Loucy (cell line): ENCODE measurements around the gene PARD3B.

Experiments used
- H2AFZ ChIP-seq: fragments of 200-600 bp; sonication (generic); 2 replicates; pipeline ENCODE4 v1.6.0; 2016; ENCODE audit warnings: antibody characterized with exemption, mild to moderate bottlenecking, low read length, moderate library complexity
- H3F3A ChIP-seq: fragments of 200-600 bp; 2 replicates; pipeline ENCODE4 v1.6.0; 2016; ENCODE audit warnings: antibody characterized with exemption, low read depth, mild to moderate bottlenecking
- H3K27me3 ChIP-seq: fragments of 200-600 bp; sonication (generic); 2 replicates; pipeline ENCODE4 v1.6.1; 2014; ENCODE audit warnings: low read length, mild to moderate bottlenecking; ENCODE audit not compliant: insufficient read depth, poor library complexity, severe bottlenecking
- H3K36me3 ChIP-seq: fragments of 200-600 bp; sonication (generic); 2 replicates; pipeline ENCODE4 v1.6.1; 2016; ENCODE audit warnings: low read length; ENCODE audit not compliant: insufficient read depth
- H3K4me1 ChIP-seq: fragments of 200-600 bp; sonication (generic); 2 replicates; pipeline ENCODE4 v1.5.1; 2014; ENCODE audit warnings: low read length, mild to moderate bottlenecking; ENCODE audit not compliant: insufficient read depth, poor library complexity, severe bottlenecking
- H3K4me2 ChIP-seq: fragments of 200-600 bp; sonication (generic); 2 replicates; pipeline ENCODE4 v1.6.0; 2014; ENCODE audit warnings: antibody characterized with exemption, low read length, low read depth, mild to moderate bottlenecking; ENCODE audit not compliant: poor library complexity, severe bottlenecking
- H3K4me3 ChIP-seq: fragments of 200-600 bp; sonication (generic); 2 replicates; pipeline ENCODE4 v1.5.1; 2014; ENCODE audit warnings: low read length, mild to moderate bottlenecking, mixed read lengths; ENCODE audit not compliant: poor library complexity, severe bottlenecking
- H3K79me2 ChIP-seq: fragments of 200-600 bp; sonication (generic); 2 replicates; pipeline ENCODE4 v1.6.1; 2014; ENCODE audit warnings: low read length; ENCODE audit not compliant: insufficient read depth
- H3K9ac ChIP-seq: fragments of 200-600 bp; sonication (generic); 2 replicates; pipeline ENCODE4 v1.6.0; 2014; ENCODE audit warnings: mild to moderate bottlenecking, low read depth, low read length, moderate library complexity; ENCODE audit not compliant: poor library complexity, severe bottlenecking
- H3K9me2 ChIP-seq: fragments of 200-600 bp; sonication (generic); replicated peaks from 2 replicates; pipeline ENCODE4 v1.6.1; 2016; ENCODE audit warnings: low read depth, low read length, mixed read lengths
- H3K9me3 ChIP-seq: fragments of 200-600 bp; sonication (generic); 2 replicates; pipeline ENCODE4 v1.6.1; 2014; ENCODE audit warnings: mild to moderate bottlenecking, antibody characterized with exemption, low read length, low read depth; ENCODE audit not compliant: insufficient read depth
- H4K20me1 ChIP-seq: fragments of 200-600 bp; sonication (generic); 2 replicates; pipeline ENCODE4 v1.6.0; 2014; ENCODE audit warnings: antibody characterized with exemption, low read length, mild to moderate bottlenecking; ENCODE audit not compliant: insufficient read depth, poor library complexity, severe bottlenecking
- EZH2phosphoT487 ChIP-seq: fragments of 200-600 bp; IDR thresholded peaks from 2 replicates; pipeline ENCODE4 v1.6.1; 2018; ENCODE audit warnings: antibody characterized with exemption, mild to moderate bottlenecking, moderate library complexity, borderline replicate concordance
- TF ChIP-seq, protein P1 (sequence below): fragments of 200-600 bp; sonication (generic); conservative IDR thresholded peaks from 2 replicates; pipeline ENCODE4 v1.5.1; 2014; ENCODE audit warnings: mild to moderate bottlenecking, antibody characterized with exemption, low read length

PARD3B gene

DNA sequence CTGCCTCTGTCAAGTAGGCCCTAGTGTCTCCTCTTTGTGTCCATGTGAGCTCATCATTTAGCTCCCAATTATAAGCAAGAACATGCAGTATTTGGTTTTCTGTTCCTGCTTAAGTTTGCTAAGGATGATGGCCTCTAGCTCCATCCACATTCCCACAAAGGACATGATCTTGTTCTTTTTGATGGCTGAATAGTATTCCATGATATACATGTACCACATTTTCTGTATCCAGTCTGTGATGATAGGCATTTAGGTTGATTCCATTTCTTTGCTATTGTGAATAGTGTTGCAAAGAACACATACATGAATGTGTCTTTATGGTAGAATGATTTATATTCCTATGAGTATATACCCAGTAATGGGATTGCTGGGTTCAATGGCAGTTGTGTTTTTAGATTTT lies 263.2 kb downstream of the PARD3B start:
- Histone ChIP-seq H2AFZ (no peak overlapping the region), H3K9me2 (no peaks in the 10 kb centered on the region), H3K9me3 (no peaks in the 10 kb centered on the region), H3K36me3 (no peaks in the 10 kb centered on the region), H3K4me3 (no peak overlapping the region), H3K27me3 (no peaks in the 10 kb centered on the region), H3K4me2 (no peak overlapping the region), H3K9ac (no peak overlapping the region), H3K4me1 (peaks cover 2% of the 10 kb centered on the region), H3F3A (no peaks in the 10 kb centered on the region), H4K20me1 (no peaks in the 10 kb centered on the region), H3K79me2 (no peaks in the 10 kb centered on the region)
- no peak for TF ChIP-seq EZH2phosphoT487
- TF ChIP-seq, protein P1, sequence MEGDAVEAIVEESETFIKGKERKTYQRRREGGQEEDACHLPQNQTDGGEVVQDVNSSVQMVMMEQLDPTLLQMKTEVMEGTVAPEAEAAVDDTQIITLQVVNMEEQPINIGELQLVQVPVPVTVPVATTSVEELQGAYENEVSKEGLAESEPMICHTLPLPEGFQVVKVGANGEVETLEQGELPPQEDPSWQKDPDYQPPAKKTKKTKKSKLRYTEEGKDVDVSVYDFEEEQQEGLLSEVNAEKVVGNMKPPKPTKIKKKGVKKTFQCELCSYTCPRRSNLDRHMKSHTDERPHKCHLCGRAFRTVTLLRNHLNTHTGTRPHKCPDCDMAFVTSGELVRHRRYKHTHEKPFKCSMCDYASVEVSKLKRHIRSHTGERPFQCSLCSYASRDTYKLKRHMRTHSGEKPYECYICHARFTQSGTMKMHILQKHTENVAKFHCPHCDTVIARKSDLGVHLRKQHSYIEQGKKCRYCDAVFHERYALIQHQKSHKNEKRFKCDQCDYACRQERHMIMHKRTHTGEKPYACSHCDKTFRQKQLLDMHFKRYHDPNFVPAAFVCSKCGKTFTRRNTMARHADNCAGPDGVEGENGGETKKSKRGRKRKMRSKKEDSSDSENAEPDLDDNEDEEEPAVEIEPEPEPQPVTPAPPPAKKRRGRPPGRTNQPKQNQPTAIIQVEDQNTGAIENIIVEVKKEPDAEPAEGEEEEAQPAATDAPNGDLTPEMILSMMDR, result no peak

DNA sequence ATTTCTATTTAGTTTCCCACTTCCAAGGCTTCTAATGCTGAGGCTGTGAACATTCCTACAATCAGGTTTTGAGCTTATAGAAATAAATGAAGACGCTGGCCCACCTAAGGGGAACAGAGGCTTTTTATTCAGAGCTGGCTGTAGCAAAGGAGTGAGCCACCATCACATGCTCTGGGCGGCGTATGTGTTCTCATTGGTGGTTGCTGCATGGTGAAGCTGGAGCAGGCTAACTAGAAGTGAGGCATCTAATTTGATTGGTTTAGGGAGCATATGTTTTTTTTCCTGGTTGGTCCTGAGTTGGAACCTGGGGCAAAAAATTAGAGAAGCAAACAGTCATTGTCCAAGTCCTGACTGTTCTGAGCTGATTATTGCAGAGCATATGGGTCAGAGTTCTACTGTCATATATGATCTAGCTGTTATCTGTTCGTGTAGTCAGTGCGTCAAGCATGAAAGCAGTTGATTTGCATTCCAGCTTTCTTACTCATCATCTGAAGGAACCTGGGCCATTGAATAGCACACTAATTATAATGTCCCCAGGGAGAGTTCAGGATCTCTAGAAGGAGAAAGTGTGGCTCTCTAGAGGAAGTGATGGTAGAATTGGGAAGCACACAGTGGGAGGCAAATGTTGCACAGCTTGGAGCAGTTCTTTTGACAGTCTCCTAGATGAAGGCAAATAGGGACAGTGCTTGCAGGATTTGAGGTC lies 279.6 kb downstream of the PARD3B start:
- Histone ChIP-seq H3K9ac (no peak overlapping the region), H3K9me2 (no peaks in the 10 kb centered on the region), H3K4me2 (no peak overlapping the region), H3K36me3 (no peaks in the 10 kb centered on the region), H3K4me3 (no peak overlapping the region), H4K20me1 (no peaks in the 10 kb centered on the region), H3F3A (no peaks in the 10 kb centered on the region), H3K9me3 (0 out of 2 replicates have a peak, but pooled peaks cover 4% of the 10 kb centered on the region), H3K27me3 (no peaks in the 10 kb centered on the region), H3K4me1 (peaks cover 10% of the 10 kb centered on the region), H2AFZ (no peak overlapping the region), H3K79me2 (no peaks in the 10 kb centered on the region)
- TF ChIP-seq, protein P1, result no peak
- no peak for TF ChIP-seq EZH2phosphoT487

DNA sequence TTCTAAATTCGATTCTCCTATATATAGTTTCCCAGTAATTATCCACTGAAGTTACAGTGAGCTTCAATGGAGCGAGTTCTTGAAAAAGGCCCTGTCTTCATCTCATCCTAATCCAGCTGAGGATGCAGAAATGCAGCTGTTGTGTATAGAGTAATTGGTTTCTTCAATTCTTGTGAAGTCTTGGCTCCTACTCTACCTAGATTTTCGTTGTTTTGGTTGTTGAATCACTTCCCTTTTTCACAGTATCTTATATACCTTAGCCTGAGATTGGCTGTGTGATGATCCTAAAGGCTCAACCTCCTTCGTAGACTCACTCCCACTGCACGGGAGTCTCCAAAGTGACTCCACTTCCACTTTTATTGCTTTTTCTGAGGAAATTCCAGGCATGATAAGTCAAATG lies 280.4 kb downstream of the PARD3B start:
- Histone ChIP-seq H3K4me3 (no peak overlapping the region), H3F3A (no peaks in the 10 kb centered on the region), H3K4me1 (peaks cover 10% of the 10 kb centered on the region), H4K20me1 (no peaks in the 10 kb centered on the region), H3K9ac (no peak overlapping the region), H3K9me3 (0 out of 2 replicates have a peak, but pooled peaks cover 3% of the 10 kb centered on the region), H3K79me2 (no peaks in the 10 kb centered on the region), H2AFZ (no peak overlapping the region), H3K4me2 (no peak overlapping the region), H3K36me3 (no peaks in the 10 kb centered on the region), H3K27me3 (no peaks in the 10 kb centered on the region), H3K9me2 (no peaks in the 10 kb centered on the region)
- no peak for TF ChIP-seq EZH2phosphoT487
- TF ChIP-seq, protein P1, result no peak
